ENCODE results near the gene CAMKK2. TPM values are rescaled to one million over a fixed set of nuclear protein-coding genes. Genes with fewer than 3 reads are reported as not detected.
"Not testable (repeated sequence)": the region's sequence is repeated elsewhere in the genome, so short reads cannot be mapped to it uniquely, and the experiment has no call there.

Gene CAMKK2
- total RNA-seq, 1 experiment from 2014 or later, result 11.6 TPM

DNA sequence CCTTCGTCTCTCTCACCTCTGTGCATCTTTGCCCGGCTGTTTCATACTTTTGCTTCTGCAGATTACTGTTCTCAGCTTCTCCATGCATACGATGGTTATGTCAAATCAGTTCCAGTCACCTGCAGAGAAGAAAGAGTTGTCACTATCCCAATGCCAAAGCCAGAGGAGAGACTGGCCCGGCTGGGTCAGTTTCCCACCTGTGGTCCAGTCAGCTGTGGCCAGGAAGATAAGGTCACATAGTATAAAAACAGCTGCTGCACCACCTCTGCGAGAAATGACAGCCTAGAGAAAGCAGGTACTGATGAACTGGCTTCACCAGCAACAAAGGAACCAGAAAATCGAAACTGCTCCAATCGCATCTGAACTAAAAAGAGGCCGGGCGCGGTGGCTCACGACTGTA, 93.0 kb downstream of the CAMKK2 start:
- Histone ChIP-seq H3K4me3 (ENCODE audit: insufficient read depth, low read depth, low read length) (no peak overlapping the region), H3K27me3 (ENCODE audit: control insufficient read depth, insufficient read depth, low read length) (no peaks in the 10 kb centered on the region), H3K36me3 (replicated peaks; ENCODE audit: control insufficient read depth, insufficient read depth, low read length) (no peaks in the 10 kb centered on the region)
- DNase-seq, result no peak

DNA sequence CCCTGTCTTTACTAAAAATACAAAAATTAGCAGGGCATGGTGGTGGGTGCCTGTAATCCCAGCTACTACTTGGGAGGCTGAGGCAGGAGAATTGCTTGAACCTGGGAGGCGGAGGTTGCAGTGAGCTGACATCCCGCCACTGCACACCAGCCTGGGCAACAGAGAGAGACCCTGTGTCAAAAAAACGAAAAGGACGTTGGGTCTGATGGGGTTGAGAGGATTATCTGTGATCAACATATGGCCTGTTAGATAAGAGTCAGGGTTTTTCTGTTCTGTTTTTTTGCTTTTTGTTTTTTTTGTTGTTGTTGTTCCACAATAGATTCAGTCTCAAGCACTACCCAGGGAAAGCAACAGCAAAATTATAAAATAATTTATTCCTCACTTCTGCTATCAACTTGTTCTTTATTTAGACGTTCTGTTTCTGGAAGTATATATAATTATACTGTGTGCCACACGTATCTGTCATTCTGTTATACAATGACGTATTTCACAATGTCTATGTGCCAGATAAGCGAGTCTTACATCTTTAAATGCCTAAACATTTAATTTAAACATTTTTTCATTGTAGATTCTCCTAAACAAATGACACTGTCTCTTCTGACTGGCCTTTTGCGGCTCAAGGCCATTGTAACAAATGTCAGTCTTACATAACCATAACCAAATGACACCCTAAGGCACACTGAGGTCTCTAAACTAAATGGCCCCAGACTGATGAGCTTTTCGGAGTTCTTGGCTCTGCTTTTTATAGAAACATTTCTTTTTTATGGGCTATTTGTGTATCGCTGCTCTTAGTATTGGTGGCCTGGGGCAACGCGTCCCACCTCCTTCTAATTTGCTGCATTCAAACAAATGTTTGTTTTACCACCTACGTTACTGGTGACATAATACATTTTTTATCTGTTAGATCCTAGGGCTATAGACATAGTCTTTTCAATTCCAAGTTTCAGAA, 93.8 kb downstream of the CAMKK2 start:
- DNase-seq, result no peak
- no peaks in the 10 kb centered on the region for H3K36me3 ChIP-seq (replicated peaks; ENCODE audit: control insufficient read depth, insufficient read depth, low read length)
- H3K27me3 ChIP-seq (ENCODE audit: control insufficient read depth, insufficient read depth, low read length), result no peaks in the 10 kb centered on the region
- H3K4me3 ChIP-seq (ENCODE audit: insufficient read depth, low read depth, low read length), result no peak overlapping the region

DNA sequence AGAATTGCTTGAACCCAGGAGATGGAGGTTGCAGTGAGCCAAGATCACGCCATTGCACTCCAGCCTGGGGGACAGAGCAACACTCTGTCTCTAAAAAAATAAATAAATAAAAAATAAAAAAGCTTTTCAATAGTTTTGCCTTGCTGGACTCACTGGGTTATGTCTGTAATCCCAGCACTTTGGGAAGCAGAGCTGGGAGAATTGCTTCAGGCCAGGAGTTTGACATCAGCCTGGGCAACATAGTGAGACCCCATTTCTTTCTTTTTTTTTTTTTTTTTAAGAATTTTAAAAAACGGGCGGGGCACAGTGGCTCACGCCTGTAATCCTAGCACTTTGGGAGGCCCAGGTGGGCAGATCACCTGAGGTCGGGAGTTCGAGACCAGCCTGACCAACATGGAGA, 95.4 kb downstream of the CAMKK2 start:
- H3K36me3 ChIP-seq (replicated peaks; ENCODE audit: control insufficient read depth, insufficient read depth, low read length); DNase-seq; H3K27me3 ChIP-seq (ENCODE audit: control insufficient read depth, insufficient read depth, low read length); H3K4me3 ChIP-seq (ENCODE audit: insufficient read depth, low read depth, low read length): not testable (repeated sequence)

DNA sequence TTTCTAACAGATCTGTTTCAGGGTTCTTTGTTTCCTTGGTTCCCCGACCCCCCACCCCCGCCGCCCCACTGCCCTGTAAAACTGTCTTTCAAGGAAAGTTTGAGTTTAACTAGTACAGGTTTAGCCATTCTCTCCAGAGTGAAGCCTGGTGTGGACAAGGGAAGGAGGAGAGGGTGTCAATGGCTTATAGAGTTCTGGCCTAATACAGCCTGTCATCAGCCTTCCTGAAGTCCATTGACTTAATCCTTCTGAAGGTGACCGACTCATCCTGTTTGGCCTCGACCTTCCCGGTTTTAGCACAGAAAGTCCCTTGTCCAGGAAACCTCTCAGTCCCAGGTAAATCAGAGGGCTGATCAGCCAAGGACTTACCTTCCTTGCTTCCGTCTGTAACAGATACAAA, 97.6 kb downstream of the CAMKK2 start:
- Histone ChIP-seq H3K4me3 (ENCODE audit: insufficient read depth, low read depth, low read length) (no peak overlapping the region), H3K27me3 (ENCODE audit: control insufficient read depth, insufficient read depth, low read length) (no peaks in the 10 kb centered on the region), H3K36me3 (replicated peaks; ENCODE audit: control insufficient read depth, insufficient read depth, low read length) (no peaks in the 10 kb centered on the region)
- no peak for DNase-seq

DNA sequence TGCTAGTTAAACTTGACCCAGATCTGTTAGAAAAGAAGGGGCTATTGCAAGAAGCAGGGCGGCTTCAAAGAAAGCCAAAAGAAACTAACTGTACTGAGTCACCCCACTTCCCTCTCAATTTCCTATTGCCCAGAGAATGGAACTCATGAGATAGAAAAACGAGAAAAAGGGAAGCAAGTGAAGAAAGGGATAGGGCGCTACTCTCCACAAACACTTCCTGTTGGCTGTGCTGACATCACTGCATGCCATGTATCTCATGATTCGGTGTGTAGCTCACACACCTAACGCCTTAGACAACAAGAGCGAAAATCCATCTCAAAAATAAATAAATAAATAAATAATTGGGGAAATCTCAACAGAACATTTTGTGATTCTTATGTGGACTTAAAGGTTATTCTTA, 99.6 kb downstream of the CAMKK2 start:
- no peaks in the 10 kb centered on the region for H3K36me3 ChIP-seq (replicated peaks; ENCODE audit: control insufficient read depth, insufficient read depth, low read length)
- no peak overlapping the region for H3K4me3 ChIP-seq (ENCODE audit: insufficient read depth, low read depth, low read length)
- no peaks in the 10 kb centered on the region for H3K27me3 ChIP-seq (ENCODE audit: control insufficient read depth, insufficient read depth, low read length)
- DNase-seq, result no peak

DNA sequence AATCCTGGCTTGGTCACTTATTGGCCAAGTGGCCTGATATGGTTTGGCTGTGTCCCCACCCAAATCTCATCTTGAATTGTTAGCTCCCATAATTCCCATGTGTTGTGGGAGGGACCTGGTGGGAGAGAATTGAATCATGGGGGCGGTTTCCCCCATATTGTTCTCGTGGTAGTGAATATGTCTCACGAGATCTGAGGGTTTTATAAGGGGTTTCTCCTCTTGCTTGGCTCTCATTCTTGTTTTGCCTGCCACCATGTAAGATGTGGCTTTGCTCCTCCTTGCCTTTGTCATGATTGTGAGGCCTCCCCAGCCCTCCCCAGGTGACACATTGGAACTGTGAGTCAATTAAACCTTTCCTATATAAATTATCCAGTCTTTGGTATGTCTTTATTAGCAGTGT, 105.4 kb downstream of the CAMKK2 start:
- Histone ChIP-seq H3K36me3 (replicated peaks; ENCODE audit: control insufficient read depth, insufficient read depth, low read length) (no peaks in the 10 kb centered on the region), H3K4me3 (ENCODE audit: insufficient read depth, low read depth, low read length) (no peak overlapping the region), H3K27me3 (ENCODE audit: control insufficient read depth, insufficient read depth, low read length) (no peaks in the 10 kb centered on the region)
- DNase-seq, result no peak

DNA sequence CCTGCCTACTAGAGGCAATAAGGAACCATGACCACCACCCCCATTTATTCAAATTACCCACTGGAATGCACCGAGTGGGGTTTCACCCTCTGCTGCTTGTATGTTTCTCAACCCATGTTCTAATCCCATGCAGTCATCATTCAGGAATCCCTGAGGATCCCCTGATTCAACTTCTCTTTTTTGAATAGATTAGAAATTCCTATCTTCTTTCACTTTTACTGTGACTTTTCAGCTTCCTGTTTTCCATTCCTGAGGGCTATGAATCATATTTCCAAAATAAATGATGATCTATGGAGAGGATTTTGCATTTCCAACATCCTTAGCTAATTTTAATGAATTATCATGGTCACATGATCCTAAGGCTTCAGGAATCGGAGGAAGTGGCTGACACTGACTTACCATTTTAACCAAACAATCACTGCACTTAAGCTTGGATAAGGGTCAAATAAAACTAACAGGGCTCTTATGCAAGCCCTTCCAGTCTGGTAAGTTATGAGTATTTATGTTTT, 105.9 kb downstream of the CAMKK2 start:
- H3K4me3 ChIP-seq (ENCODE audit: insufficient read depth, low read depth, low read length), result no peak overlapping the region
- peak; percentile 24 for DNase-seq
- H3K27me3 ChIP-seq (ENCODE audit: control insufficient read depth, insufficient read depth, low read length), result no peaks in the 10 kb centered on the region
- H3K36me3 ChIP-seq (replicated peaks; ENCODE audit: control insufficient read depth, insufficient read depth, low read length), result no peaks in the 10 kb centered on the region

DNA sequence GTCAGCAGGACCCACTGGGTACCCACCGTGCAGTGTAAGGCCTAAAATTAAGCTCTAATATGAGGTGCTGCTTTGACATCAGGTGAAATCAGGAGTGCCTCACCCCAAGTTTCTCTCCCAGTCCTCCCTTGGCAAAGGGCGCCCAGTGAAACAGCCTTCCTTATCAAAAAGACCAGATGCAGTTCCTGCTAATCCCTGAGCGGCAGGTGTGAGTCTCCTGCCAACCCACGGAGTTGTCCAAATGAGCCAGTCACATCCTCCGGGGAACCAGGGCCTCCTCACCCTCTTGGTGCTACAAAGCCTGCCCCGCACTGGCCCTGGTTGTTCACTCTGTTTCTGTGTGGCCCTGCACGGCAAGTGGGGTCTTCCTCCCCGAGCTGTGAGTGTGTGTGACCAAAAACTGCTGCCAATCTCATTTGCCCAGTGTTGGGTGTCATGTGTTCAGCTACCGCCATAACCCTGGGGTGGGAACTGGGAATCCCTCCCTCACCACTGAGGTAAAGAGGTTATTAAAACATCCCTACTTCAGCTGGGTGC, 106.8 kb downstream of the CAMKK2 start:
- peak; percentile 32 for DNase-seq
- Histone ChIP-seq H3K36me3 (replicated peaks; ENCODE audit: control insufficient read depth, insufficient read depth, low read length) (no peaks in the 10 kb centered on the region), H3K4me3 (ENCODE audit: insufficient read depth, low read depth, low read length) (no peak overlapping the region), H3K27me3 (ENCODE audit: control insufficient read depth, insufficient read depth, low read length) (no peaks in the 10 kb centered on the region)

DNA sequence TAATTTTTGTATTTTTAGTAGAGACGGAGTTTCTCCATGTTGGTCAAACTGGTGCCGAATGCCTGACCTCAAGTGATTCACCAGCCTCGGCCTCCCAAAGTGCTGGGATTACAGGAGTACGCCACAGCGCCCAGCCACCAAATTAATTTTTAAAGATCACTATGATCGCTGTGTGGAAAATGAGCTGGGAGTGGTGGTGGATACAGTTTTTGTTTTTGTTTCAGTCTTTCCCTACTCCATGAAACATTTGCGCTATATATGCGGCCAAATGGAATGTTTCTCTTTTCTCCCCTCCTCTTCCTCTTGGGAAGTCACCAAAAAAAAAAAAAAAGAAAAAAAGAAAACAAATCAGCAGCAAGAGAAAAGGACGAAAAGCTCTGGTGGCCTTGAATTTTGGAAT, 107.4 kb downstream of the CAMKK2 start:
- Histone ChIP-seq H3K36me3 (replicated peaks; ENCODE audit: control insufficient read depth, insufficient read depth, low read length) (no peaks in the 10 kb centered on the region), H3K27me3 (ENCODE audit: control insufficient read depth, insufficient read depth, low read length) (no peaks in the 10 kb centered on the region), H3K4me3 (ENCODE audit: insufficient read depth, low read depth, low read length) (no peak overlapping the region)
- no peak for DNase-seq

DNA sequence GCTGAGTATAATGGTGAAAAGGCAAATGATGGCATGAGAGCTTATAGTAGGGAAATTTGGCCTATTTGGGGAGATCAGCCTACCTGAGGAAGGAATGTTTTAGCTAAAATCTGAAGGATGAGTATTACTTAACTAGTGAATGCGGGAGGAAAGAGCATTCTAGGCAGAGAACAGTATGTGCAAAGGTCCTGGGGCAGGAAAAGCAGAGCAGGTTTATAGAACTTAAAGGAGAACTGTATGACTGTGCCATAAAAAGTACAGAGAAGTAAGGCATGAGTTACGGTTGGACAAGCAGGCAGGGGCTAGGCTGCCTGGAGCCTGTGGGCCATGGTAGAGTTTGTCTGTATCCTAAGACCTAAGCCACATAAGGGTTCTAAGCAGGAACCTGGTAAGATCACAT, 108.3 kb downstream of the CAMKK2 start:
- no peak overlapping the region for H3K4me3 ChIP-seq (ENCODE audit: insufficient read depth, low read depth, low read length)
- no peaks in the 10 kb centered on the region for H3K27me3 ChIP-seq (ENCODE audit: control insufficient read depth, insufficient read depth, low read length)
- DNase-seq, result no peak
- H3K36me3 ChIP-seq (replicated peaks; ENCODE audit: control insufficient read depth, insufficient read depth, low read length), result no peaks in the 10 kb centered on the region

Other genes with a start within 250 kb of the CAMKK2 start
- 0.07 TPM in 1 of 2 replicates, not detected in the other for gene P2RX7, start 163.8 kb downstream of the CAMKK2 start, total RNA-seq (2014; rRNA removed; shearing (Covaris generic))
- 11.1 and 12.6 TPM in 2 replicates for gene P2RX4, start 86.6 kb downstream of the CAMKK2 start, total RNA-seq (2014; rRNA removed; shearing (Covaris generic))
- gene ANAPC5, start 55.7 kb upstream of the CAMKK2 start, total RNA-seq (2014; rRNA removed; shearing (Covaris generic)), result 161 and 167 TPM in 2 replicates
- 77.2 and 82.4 TPM in 2 replicates for gene RNF34, start 103.4 kb upstream of the CAMKK2 start, total RNA-seq (2014; rRNA removed; shearing (Covaris generic))

Data from H7 (cell line).